HG03575 (cell line): ENCODE measurements around the gene TMEM131.

Experiments used
- ATAC-seq: cut with Tn5 transposase; IDR thresholded peaks from one replicate; pipeline ENCODE4 v1.9.1; 2021; ENCODE audit not compliant: unreplicated experiment, insufficient number of reproducible peaks, low FRiP score; ENCODE audit errors: extremely low read depth

Gene TMEM131

GRCh38 chr2:97758131-97758705 lies 237.5 kb downstream of the TMEM131 start:
- ATAC-seq: no peak

- ATAC-seq: no peak
Observed at GRCh38 chr2:97757062-97757461, 238.7 kb downstream of the TMEM131 start.

GRCh38 chr2:97755491-97755890 lies 240.3 kb downstream of the TMEM131 start:
- no peak for ATAC-seq

- ATAC-seq: no peak
Observed at GRCh38 chr2:97754690-97755346, 240.9 kb downstream of the TMEM131 start.

- ATAC-seq: no peak
Observed at GRCh38 chr2:97752342-97753334, 243.1 kb downstream of the TMEM131 start.

GRCh38 chr2:97751752-97752151 lies 244.0 kb downstream of the TMEM131 start:
- ATAC-seq: no peak

- ATAC-seq: no peak
Observed at GRCh38 chr2:97750017-97750416, 245.7 kb downstream of the TMEM131 start.

- no peak for ATAC-seq
Observed at GRCh38 chr2:97749581-97749980, 246.2 kb downstream of the TMEM131 start.

- ATAC-seq: no peak
Observed at GRCh38 chr2:97747716-97748115, 248.0 kb downstream of the TMEM131 start.

- ATAC-seq: no peak
Observed at GRCh38 chr2:97747285-97747684, 248.5 kb downstream of the TMEM131 start.

- no peak for ATAC-seq
Observed at GRCh38 chr2:97745474-97746174, 250.1 kb downstream of the TMEM131 start.

- no peak for ATAC-seq
Observed at GRCh38 chr2:97743913-97744312, 251.8 kb downstream of the TMEM131 start.

- ATAC-seq: no peak
Observed at GRCh38 chr2:97742381-97742847, 253.3 kb downstream of the TMEM131 start.

GRCh38 chr2:97741686-97742085 lies 254.1 kb downstream of the TMEM131 start:
- no peak for ATAC-seq

GRCh38 chr2:97741251-97741650 lies 254.5 kb downstream of the TMEM131 start:
- ATAC-seq: no peak

GRCh38 chr2:97740590-97741182 lies 255.1 kb downstream of the TMEM131 start:
- ATAC-seq: no peak

- no peak for ATAC-seq
Observed at GRCh38 chr2:97739893-97740245, 255.9 kb downstream of the TMEM131 start.

- ATAC-seq: no peak
Observed at GRCh38 chr2:97739020-97739892, 256.5 kb downstream of the TMEM131 start.
